Astrocyte (in vitro differentiated cells and primary cell): ENCODE data around the gene UFSP1. TPM values are rescaled to one million over a fixed set of nuclear protein-coding genes. Genes with fewer than 3 reads are reported as not detected.

ENCODE experiments used
- DNase-seq: peaks from one replicate; pipeline ENCODE4 v3.0.0-alpha.2; 2010; ENCODE audit warnings: low read depth
- FAIRE-seq: peaks from 2 replicates; lab custom pipeline; 2011; peaks lifted over from hg19 to GRCh38; lab: Jason Lieb, UNC
- H2AFZ ChIP-seq: 2 replicates; pipeline ENCODE4 v1.6.0; 2012; ENCODE audit warnings: low read depth, low read length, inconsistent platforms
- H3K27ac ChIP-seq: 2 replicates; pipeline ENCODE4 v1.5.1; 2011; ENCODE audit warnings: low read depth, low read length, inconsistent platforms
- H3K27me3 ChIP-seq: 2 replicates; pipeline ENCODE4 v1.6.0; 2011; ENCODE audit warnings: low read length, inconsistent platforms; ENCODE audit not compliant: insufficient read depth
- H3K36me3 ChIP-seq: 2 replicates; pipeline ENCODE4 v1.5.1; 2011; ENCODE audit warnings: low read length, inconsistent platforms; ENCODE audit not compliant: insufficient read depth
- H3K4me1 ChIP-seq: 2 replicates; pipeline ENCODE4 v1.5.1; 2011; ENCODE audit warnings: low read length, inconsistent platforms; ENCODE audit not compliant: insufficient read depth
- H3K4me2 ChIP-seq: 2 replicates; pipeline ENCODE4 v1.6.0; 2012; ENCODE audit warnings: low read length, inconsistent platforms
- H3K4me3 ChIP-seq: 2 replicates; pipeline ENCODE4 v1.5.1; 2011; ENCODE audit warnings: low read depth, mild to moderate bottlenecking, low read length, inconsistent platforms; ENCODE audit not compliant: insufficient read depth
- H3K79me2 ChIP-seq: 2 replicates; pipeline ENCODE4 v1.6.0; 2012; ENCODE audit warnings: mild to moderate bottlenecking, low read length, inconsistent platforms; ENCODE audit not compliant: insufficient read depth
- H3K9ac ChIP-seq: 2 replicates; pipeline ENCODE4 v1.6.0; 2012; ENCODE audit warnings: mild to moderate bottlenecking, low read length, inconsistent platforms
- H3K9me3 ChIP-seq: 2 replicates; pipeline ENCODE4 v1.5.1; 2012; ENCODE audit warnings: low read depth, mild to moderate bottlenecking, low read length, inconsistent platforms; ENCODE audit not compliant: insufficient read depth
- H4K20me1 ChIP-seq: 2 replicates; pipeline ENCODE4 v1.6.0; 2012; ENCODE audit warnings: low read length, inconsistent platforms; ENCODE audit not compliant: insufficient read depth
- H3K27ac Mint-ChIP-seq: one replicate; pipeline ENCODE4 v1.8.0; 2021; ENCODE audit warnings: mild to moderate bottlenecking, mixed read lengths; ENCODE audit not compliant: unreplicated experiment
- H3K27me3 Mint-ChIP-seq: one replicate; pipeline ENCODE4 v1.8.0; 2021; ENCODE audit warnings: low read depth, mixed read lengths; ENCODE audit not compliant: unreplicated experiment
- H3K36me3 Mint-ChIP-seq: one replicate; pipeline ENCODE4 v1.8.0; 2021; ENCODE audit warnings: low read depth, mixed read lengths; ENCODE audit not compliant: unreplicated experiment
- H3K4me1 Mint-ChIP-seq: one replicate; pipeline ENCODE4 v1.8.0; 2021; ENCODE audit warnings: low read depth, mixed read lengths; ENCODE audit not compliant: unreplicated experiment
- H3K4me3 Mint-ChIP-seq: one replicate; pipeline ENCODE4 v1.8.0; 2021; ENCODE audit warnings: mild to moderate bottlenecking, moderate library complexity, mixed read lengths; ENCODE audit not compliant: unreplicated experiment
- H3K9me3 Mint-ChIP-seq: one replicate; pipeline ENCODE4 v1.8.0; 2021; ENCODE audit warnings: mild to moderate bottlenecking, mixed read lengths; ENCODE audit not compliant: unreplicated experiment
- EZH2 ChIP-seq: IDR thresholded peaks from 2 replicates; pipeline ENCODE4 v1.6.1; 2012; ENCODE audit warnings: mild to moderate bottlenecking, low read length, inconsistent platforms; ENCODE audit not compliant: insufficient read depth
- total RNA-seq: library from RNA; stranded (reverse); gene quantifications from 2 replicates; pipeline ENCODE4 v1.2.1, GENCODE V29; 2021
- TF ChIP-seq, protein P1 (sequence below): IDR thresholded peaks from 2 replicates; pipeline ENCODE4 v1.5.1; 2011; ENCODE audit warnings: low read depth, mild to moderate bottlenecking, inconsistent platforms, low read length, moderate library complexity; ENCODE audit not compliant: insufficient read depth

The UFSP1 gene
- total RNA-seq, 1 donor from 2014 or later, result 2.7 TPM

DNA sequence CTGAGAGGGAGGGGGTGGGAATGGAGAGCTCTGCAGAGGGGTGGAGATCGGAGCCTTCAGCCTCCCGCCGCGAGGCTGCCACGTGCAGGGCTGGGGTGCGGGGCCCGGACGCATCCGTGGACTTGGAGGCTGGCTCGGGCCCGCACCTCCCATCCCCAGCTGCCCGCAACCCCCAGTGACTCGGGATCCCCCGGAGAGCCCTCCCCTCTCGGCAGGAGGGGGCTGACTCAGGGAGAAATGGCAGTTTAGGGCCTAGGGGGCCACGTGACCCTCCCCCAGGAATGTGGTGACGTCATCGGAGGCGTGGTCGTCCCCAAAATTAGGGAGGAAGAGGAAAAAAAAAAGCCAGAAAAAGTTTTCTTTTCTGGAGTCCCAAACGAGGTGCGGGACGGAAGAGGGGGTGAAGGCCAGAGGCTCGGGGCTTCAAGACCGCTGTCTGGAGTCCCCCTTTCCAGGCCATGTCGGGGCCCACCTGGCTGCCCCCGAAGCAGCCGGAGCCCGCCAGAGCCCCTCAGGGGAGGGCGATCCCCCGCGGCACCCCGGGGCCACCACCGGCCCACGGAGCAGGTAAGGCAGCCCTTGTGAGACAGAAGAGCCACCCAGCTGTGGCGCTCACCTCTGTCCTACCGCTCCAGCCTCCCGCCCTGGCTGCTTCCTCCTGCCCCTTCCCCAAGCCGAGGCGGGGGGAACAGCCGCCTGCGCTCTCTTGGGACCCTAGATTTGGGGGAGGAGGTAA is 22.3 kb downstream of the UFSP1 start, which contains the start of gene TRIP6:
TSS of gene TRIP6 (plus strand) at position 348 of the 736 bp plus-strand sequence. CDS start at position 459, 111 bp downstream.
- peak; percentile 87 for DNase-seq
- H2AFZ ChIP-seq, result no peak within 1 kb of the TSS

DNA sequence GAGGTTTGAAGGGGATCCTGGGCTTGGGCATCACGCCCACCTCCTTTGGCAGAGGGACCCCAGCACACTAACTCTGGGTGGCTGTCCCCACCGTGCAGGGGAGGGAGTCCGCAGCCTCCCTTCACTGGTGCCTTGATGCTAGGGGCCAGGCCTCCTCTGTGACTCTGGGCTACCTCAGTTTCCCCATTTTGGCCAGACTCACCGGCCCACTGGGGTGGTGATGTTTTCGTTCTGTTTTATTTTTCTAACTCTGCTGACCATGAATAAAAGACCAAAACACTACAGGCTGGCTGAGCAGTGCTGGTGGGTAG is 22.8 kb downstream of the UFSP1 start:
- H3K27ac ChIP-seq, result peak overlapping the region; percentile 95
- TF ChIP-seq, protein P1, sequence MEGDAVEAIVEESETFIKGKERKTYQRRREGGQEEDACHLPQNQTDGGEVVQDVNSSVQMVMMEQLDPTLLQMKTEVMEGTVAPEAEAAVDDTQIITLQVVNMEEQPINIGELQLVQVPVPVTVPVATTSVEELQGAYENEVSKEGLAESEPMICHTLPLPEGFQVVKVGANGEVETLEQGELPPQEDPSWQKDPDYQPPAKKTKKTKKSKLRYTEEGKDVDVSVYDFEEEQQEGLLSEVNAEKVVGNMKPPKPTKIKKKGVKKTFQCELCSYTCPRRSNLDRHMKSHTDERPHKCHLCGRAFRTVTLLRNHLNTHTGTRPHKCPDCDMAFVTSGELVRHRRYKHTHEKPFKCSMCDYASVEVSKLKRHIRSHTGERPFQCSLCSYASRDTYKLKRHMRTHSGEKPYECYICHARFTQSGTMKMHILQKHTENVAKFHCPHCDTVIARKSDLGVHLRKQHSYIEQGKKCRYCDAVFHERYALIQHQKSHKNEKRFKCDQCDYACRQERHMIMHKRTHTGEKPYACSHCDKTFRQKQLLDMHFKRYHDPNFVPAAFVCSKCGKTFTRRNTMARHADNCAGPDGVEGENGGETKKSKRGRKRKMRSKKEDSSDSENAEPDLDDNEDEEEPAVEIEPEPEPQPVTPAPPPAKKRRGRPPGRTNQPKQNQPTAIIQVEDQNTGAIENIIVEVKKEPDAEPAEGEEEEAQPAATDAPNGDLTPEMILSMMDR, result no peak
- TF ChIP-seq EZH2, result no peak
- no peaks in the 10 kb centered on the region for H3K27me3 Mint-ChIP-seq
- H3K36me3 Mint-ChIP-seq, result peaks cover 20% of the 10 kb centered on the region
- no peaks in the 10 kb centered on the region for H3K9me3 Mint-ChIP-seq
- DNase-seq, result no peak
- H3K36me3 ChIP-seq, result peaks cover 13% of the 10 kb centered on the region
- H4K20me1 ChIP-seq, result peaks cover 9% of the 10 kb centered on the region
- peak overlapping the region; percentile 85 for H3K4me3 ChIP-seq
- peak overlapping the region; percentile 97 for H3K4me2 ChIP-seq
- H3K9ac ChIP-seq, result peak overlapping the region; percentile 98
- peaks cover 50% of the 10 kb centered on the region for H3K79me2 ChIP-seq
- no peaks in the 10 kb centered on the region for H3K27me3 ChIP-seq
- no peak overlapping the region for H3K27ac Mint-ChIP-seq
- H3K4me1 ChIP-seq, result peaks cover 36% of the 10 kb centered on the region
- H3K4me1 Mint-ChIP-seq, result peaks cover 7% of the 10 kb centered on the region
- H3K9me3 ChIP-seq, result no peaks in the 10 kb centered on the region
- H3K4me3 Mint-ChIP-seq, result peak overlapping the region; percentile 95
- H2AFZ ChIP-seq, result no peak overlapping the region
- FAIRE-seq, result no peak

More for the DNA sequence above, 22.3 kb downstream of the UFSP1 start, which contains the start of gene TRIP6:
- Histone ChIP-seq H3K4me2 (peak within 1 kb of the TSS; percentile 97), H4K20me1 (peaks cover 9% of the 10 kb centered on the region), H3K4me3 (peak within 1 kb of the TSS; percentile 85), H3K27ac (peak within 1 kb of the TSS; percentile 95), H3K36me3 (peaks cover 13% of the 10 kb centered on the region), H3K27me3 (no peaks in the 10 kb centered on the region), H3K4me1 (peaks cover 36% of the 10 kb centered on the region), H3K79me2 (peaks cover 53% of the 10 kb centered on the region), H3K9ac (peak within 1 kb of the TSS; percentile 98), H3K9me3 (no peaks in the 10 kb centered on the region)
- Mint-ChIP-seq H3K9me3 (no peaks in the 10 kb centered on the region), H3K27ac (peak within 1 kb of the TSS; percentile 97), H3K4me3 (peak within 1 kb of the TSS; percentile 95), H3K4me1 (peaks cover 7% of the 10 kb centered on the region), H3K27me3 (no peaks in the 10 kb centered on the region), H3K36me3 (peaks cover 16% of the 10 kb centered on the region)
- FAIRE-seq, result no peak
- no peak for TF ChIP-seq EZH2
- TF ChIP-seq, protein P1, result no peak
